GM12872 (cell line): ENCODE data around the gene SLC38A11.

Source experiments
- TF ChIP-seq, protein P1 (sequence below): IDR thresholded peaks from 3 replicates; pipeline ENCODE4 v1.5.1; 2011; ENCODE audit warnings: low read depth, mild to moderate bottlenecking, low read length, moderate library complexity; ENCODE audit not compliant: insufficient read depth

Gene SLC38A11

GRCh38 chr2:164954954-164955701, at the start of gene SLC38A11:
SLC38A11 (minus strand) TSS chr2:164955525; CDS start chr2:164955247, 278 bp downstream.
- TF ChIP-seq, protein P1, sequence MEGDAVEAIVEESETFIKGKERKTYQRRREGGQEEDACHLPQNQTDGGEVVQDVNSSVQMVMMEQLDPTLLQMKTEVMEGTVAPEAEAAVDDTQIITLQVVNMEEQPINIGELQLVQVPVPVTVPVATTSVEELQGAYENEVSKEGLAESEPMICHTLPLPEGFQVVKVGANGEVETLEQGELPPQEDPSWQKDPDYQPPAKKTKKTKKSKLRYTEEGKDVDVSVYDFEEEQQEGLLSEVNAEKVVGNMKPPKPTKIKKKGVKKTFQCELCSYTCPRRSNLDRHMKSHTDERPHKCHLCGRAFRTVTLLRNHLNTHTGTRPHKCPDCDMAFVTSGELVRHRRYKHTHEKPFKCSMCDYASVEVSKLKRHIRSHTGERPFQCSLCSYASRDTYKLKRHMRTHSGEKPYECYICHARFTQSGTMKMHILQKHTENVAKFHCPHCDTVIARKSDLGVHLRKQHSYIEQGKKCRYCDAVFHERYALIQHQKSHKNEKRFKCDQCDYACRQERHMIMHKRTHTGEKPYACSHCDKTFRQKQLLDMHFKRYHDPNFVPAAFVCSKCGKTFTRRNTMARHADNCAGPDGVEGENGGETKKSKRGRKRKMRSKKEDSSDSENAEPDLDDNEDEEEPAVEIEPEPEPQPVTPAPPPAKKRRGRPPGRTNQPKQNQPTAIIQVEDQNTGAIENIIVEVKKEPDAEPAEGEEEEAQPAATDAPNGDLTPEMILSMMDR = no peak

DNA sequence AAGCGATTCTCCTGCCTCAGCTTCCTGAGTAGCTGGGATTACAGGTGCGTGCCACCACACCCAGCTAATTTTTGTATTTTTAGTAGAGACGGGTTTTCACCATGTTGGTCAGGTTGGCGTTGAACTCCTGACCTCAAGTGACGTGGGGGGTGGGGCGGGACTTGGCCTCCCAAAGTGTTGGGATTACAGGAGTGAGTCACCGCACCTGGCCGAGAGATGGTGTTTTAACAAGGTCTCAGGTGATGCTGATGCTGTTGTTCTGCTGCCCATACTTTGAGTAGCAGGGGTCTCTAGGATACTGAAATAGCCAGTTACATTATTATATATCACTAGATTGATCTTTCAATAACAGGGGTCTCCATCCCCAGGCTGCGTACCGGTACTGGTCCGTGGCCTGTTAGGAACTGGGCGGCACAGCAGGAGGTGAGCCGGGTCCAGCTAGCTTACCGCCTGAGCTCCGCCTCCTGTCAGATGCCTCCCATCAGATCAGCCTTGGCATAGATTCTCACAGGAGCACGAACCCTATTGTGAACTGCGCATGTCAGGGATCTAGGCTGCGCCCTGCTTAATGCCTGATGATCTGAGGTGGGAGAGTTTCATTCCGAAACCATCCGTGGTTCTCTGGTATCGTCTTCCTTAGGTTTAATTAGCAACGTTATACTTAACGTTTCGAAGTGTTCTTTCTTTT, 48.3 kb upstream of the SLC38A11 start:
- TF ChIP-seq, protein P1 = no peak

GRCh38 chr2:165002638-165003037, 47.3 kb upstream of the SLC38A11 start:
- TF ChIP-seq, protein P1 = no peak

- TF ChIP-seq, protein P1 = no peak
These were observed 38.1 kb upstream of the SLC38A11 start for GRCh38 chr2:164993287-164994016.

GRCh38 chr2:164992818-164993217, 37.5 kb upstream of the SLC38A11 start:
- TF ChIP-seq, protein P1 = peak; percentile 38; the same call in 2 of the 3 replicates

- TF ChIP-seq, protein P1 = no peak
These were observed 29.1 kb upstream of the SLC38A11 start for GRCh38 chr2:164984428-164984827.
